Testis (tissue), 3 donors: Measurements from ENCODE around the gene PAM16. TPM values are rescaled to one million over a fixed set of nuclear protein-coding genes. Genes with fewer than 3 reads are reported as not detected.

Experiments
- DNase-seq: peaks from one replicate; pipeline ENCODE4 v3.0.0-alpha.2; 2019
- H3K27ac ChIP-seq, 2 donors: fragments of 200-600 bp; sonication (generic); one replicate each; pipeline ENCODE4 v1.5.1; 2019
- H3K27me3 ChIP-seq: fragments of 200-600 bp; sonication (generic); one replicate; pipeline ENCODE4 v1.5.1; 2019
- H3K36me3 ChIP-seq: fragments of 200-600 bp; sonication (generic); one replicate; pipeline ENCODE4 v1.5.1; 2017; ENCODE audit warnings: low read depth; ENCODE audit errors: missing control alignments
- H3K4me1 ChIP-seq: fragments of 200-600 bp; sonication (generic); one replicate; pipeline ENCODE4 v1.5.1; 2019
- H3K4me3 ChIP-seq, 2 donors: fragments of 200-600 bp; sonication (generic); one replicate each; pipeline ENCODE4 v1.5.1; 2017 to 2019
- H3K9me3 ChIP-seq: fragments of 200-600 bp; sonication (generic); one replicate; pipeline ENCODE4 v1.5.1; 2017
- CTCF ChIP-seq, 3 experiments: fragments of 450-650 bp in 2 of 3; fragments of 200-600 bp in 1 of 3; sonication (generic) in 1 of 3; IDR thresholded peaks; one replicate each; pipeline ENCODE4 v1.5.1; 2016 to 2019; ENCODE audit warnings: antibody characterized with exemption in 3 of 3, mild to moderate bottlenecking in 2 of 3, moderate library complexity in 1 of 3
- POLR2A ChIP-seq: fragments of 450-650 bp; IDR thresholded peaks from one replicate; pipeline ENCODE4 v1.6.1; 2017; ENCODE audit warnings: antibody characterized with exemption, mild to moderate bottlenecking, moderate library complexity
- WGBS, 2 donors: methylation state at CpG; one replicate each; pipeline ENCODE4 v1.1.5; 2018; 5-methylcytosine and 5-hydroxymethylcytosine counted together
- intact Hi-C: fragments of 100-400 bp; cut with DNase I; formaldehyde crosslinking; loops from one replicate; pipeline ENCODE4 v1.15.1; 2023; ENCODE audit warnings: low total_unique reads
- polyA plus RNA-seq: library from polyadenylated mRNA; stranded (reverse); fragments of 350-450 nt; fragmentation: Illumina TruSeq; extraction: RNeasy Lipid Tissue Mini Kit (QIAGEN cat#74804); gene quantifications from one replicate; pipeline ENCODE4 v1.2.3, GENCODE V29; 2014; ENCODE audit warnings: low read depth, low replicate concordance; ENCODE audit not compliant: insufficient read depth
- total RNA-seq, 2 donors: library from RNA; depleted of rRNA; stranded (reverse); fragments of >200 nt; gene quantifications; one replicate each; pipeline ENCODE4 v1.2.3, GENCODE V29; 2016

PAM16 gene
- total and polyA plus RNA-seq, 3 donors from 2014 or later: 61.8 to 148 (median 126) TPM

DNA sequence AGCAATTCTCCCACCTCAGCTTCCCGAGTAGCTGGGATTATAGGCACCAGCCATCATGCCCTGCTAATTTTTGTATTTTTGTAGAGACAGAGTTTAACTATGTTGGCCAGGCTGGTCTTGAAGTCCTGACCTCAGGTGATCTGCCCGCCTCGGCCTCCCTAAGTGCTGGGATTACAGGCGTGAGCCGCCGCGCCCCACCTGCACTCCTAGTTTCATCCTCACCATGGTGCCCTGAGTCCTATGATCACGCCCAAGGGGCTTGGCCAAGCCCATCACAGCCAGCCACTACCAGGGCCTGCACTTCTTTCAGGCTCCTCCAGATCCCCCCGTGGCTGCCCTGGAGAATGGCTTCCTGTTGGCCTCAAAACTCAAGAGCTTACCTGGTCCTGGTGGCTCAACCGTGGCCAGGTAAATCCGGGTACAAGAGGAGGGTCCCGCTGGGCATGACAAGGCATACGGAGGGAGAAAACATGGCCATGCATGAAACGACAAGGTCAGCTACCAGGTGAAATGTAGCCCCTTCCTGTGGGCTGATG is 57.9 kb downstream of the PAM16 start:
- no peak for DNase-seq
- H3K9me3 ChIP-seq: no peaks in the 10 kb centered on the region
- 72 to 82% methylated on average over 13 to 14 of the region's 14 CpGs for WGBS, 2 donors
- H3K4me1 ChIP-seq: peaks cover 15% of the 10 kb centered on the region
- H3K27me3 ChIP-seq: no peaks in the 10 kb centered on the region
- H3K27ac ChIP-seq: no peak overlapping the region
- intact Hi-C loops: no loop called here
- no peak for TF ChIP-seq POLR2A
- no peak for TF ChIP-seq CTCF (IDR thresholded peaks at IDR 0.05)
- H3K36me3 ChIP-seq: no peaks in the 10 kb centered on the region
- H3K4me3 ChIP-seq: no peak overlapping the region

DNA sequence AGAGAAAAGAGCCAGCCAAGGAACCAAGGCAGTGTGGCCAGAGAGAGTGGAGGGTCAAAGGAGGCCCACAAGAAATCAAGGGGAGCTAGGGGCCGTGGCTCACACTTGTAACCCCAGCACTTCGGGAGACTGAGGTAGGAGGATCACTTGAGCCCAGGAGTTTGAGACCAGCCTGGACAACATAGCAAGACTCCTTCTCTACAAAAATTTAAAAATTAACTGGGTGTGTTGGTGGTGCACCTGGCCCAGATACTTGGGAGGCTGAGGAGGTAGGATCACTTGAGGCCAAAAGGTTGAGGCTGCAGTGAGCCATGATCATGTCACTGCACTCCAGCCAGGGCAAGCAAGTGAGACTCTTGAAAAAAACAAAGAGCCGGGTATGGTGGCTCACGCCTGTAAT is 59.4 kb downstream of the PAM16 start:
- no peak for DNase-seq
- WGBS, 2 donors: 87 to 97% methylated on average over 4 of the region's 4 CpGs
- Histone ChIP-seq H3K4me1 (peaks cover 17% of the 10 kb centered on the region), H3K36me3 (no peaks in the 10 kb centered on the region), H3K27ac (no peak overlapping the region), H3K9me3 (no peaks in the 10 kb centered on the region), H3K27me3 (no peaks in the 10 kb centered on the region), H3K4me3 (no peak overlapping the region)
- no peak for TF ChIP-seq CTCF (IDR thresholded peaks at IDR 0.05)
- TF ChIP-seq POLR2A: no peak
- intact Hi-C loops: no loop called here

Other genes with a start within 250 kb of the PAM16 start
- 10 to 100 TPM; 52.8 to 77.2 TPM for gene ADCY9, start 234.9 kb downstream of the PAM16 start, total RNA-seq
- 19.0 TPM for gene ADCY9, start 234.9 kb downstream of the PAM16 start, polyA plus RNA-seq
- 1 to 10 TPM; 1.5 to 2.5 TPM for gene SRL, start 109.2 kb downstream of the PAM16 start, total RNA-seq
- 4.7 TPM for gene SRL, start 109.2 kb downstream of the PAM16 start, polyA plus RNA-seq
- 1 to 10 TPM; 3.1 to 4.8 TPM for gene TFAP4, start 78.3 kb downstream of the PAM16 start, total RNA-seq
- 2.7 TPM for gene TFAP4, start 78.3 kb downstream of the PAM16 start, polyA plus RNA-seq
- 1 to 10 TPM; 4.8 to 6.7 TPM for gene GLIS2, start 35.3 kb downstream of the PAM16 start, total RNA-seq
- 15.0 TPM for gene GLIS2, start 35.3 kb downstream of the PAM16 start, polyA plus RNA-seq
- 100 to 1,000 TPM; 103 to 125 TPM for gene VASN, start 20.5 kb upstream of the PAM16 start, total RNA-seq
- 33.9 TPM for gene VASN, start 20.5 kb upstream of the PAM16 start, polyA plus RNA-seq
- gene CORO7, start 65.3 kb upstream of the PAM16 start, total RNA-seq: 100 to 1,000 TPM; 126 to 147 TPM
- gene CORO7, start 65.3 kb upstream of the PAM16 start, polyA plus RNA-seq: 71.5 TPM
- gene DNAJA3, start 74.5 kb upstream of the PAM16 start, total RNA-seq: 10 to 100 TPM; 80.2 to 88.3 TPM
- 56.0 TPM for gene DNAJA3, start 74.5 kb upstream of the PAM16 start, polyA plus RNA-seq
- 10 to 100 TPM; 24.3 to 31.7 TPM for gene NMRAL1, start 123.3 kb upstream of the PAM16 start, total RNA-seq
- gene NMRAL1, start 123.3 kb upstream of the PAM16 start, polyA plus RNA-seq: 27.7 TPM
- gene HMOX2, start 125.1 kb upstream of the PAM16 start, total RNA-seq: 10 to 100 TPM; 67.3 to 92.0 TPM
- 216 TPM for gene HMOX2, start 125.1 kb upstream of the PAM16 start, polyA plus RNA-seq
- gene CDIP1, start 187.5 kb upstream of the PAM16 start, total RNA-seq: 10 to 100 TPM; 32.0 to 34.0 TPM
- gene CDIP1, start 187.5 kb upstream of the PAM16 start, polyA plus RNA-seq: 34.7 TPM
- 10 to 100 TPM; 10.3 to 15.1 TPM for gene C16orf96, start 205.0 kb upstream of the PAM16 start, total RNA-seq
- gene C16orf96, start 205.0 kb upstream of the PAM16 start, polyA plus RNA-seq: 19.8 TPM